SK-N-SH treated with all-trans-retinoic acid at 6 μM for 48 hours (cell line): ENCODE results near the gene ALK.

Experiments used
- ATAC-seq: fragments of 200-7000 bp; cut with Tn5 transposase; 3 replicates; pipeline ENCODE4 v1.9.1; 2020; ENCODE audit warnings: mild to moderate bottlenecking, moderate library complexity
- ARNTL ChIP-seq: fragments of 450-650 bp; formaldehyde crosslinking; IDR thresholded peaks from 2 replicates; pipeline ENCODE4 v1.5.0; 2020; ENCODE audit warnings: low read depth, mild to moderate bottlenecking, moderate library complexity, borderline replicate concordance
- BACH2 ChIP-seq: fragments of 250-450 bp; sonication (Bioruptor Pico); IDR thresholded peaks from 2 replicates; pipeline ENCODE4 v1.9.0; 2021; ENCODE audit warnings: mild to moderate bottlenecking, borderline replicate concordance
- CSDC2 ChIP-seq: fragments of 250-450 bp; sonication (Bioruptor Pico); IDR thresholded peaks from 2 replicates; pipeline ENCODE4 v1.5.0; 2020; ENCODE audit warnings: mild to moderate bottlenecking, moderate library complexity
- CSRNP3 ChIP-seq: fragments of 250-450 bp; sonication (Bioruptor Pico); IDR thresholded peaks from 2 replicates; pipeline ENCODE4 v1.5.1; 2021; ENCODE audit warnings: mild to moderate bottlenecking, moderate library complexity
- ESRRG ChIP-seq: fragments of 250-450 bp; sonication (Bioruptor Pico); IDR thresholded peaks from 2 replicates; pipeline ENCODE4 v1.6.1; 2021; ENCODE audit warnings: mild to moderate bottlenecking
- GLIS3 ChIP-seq: fragments of 250-450 bp; sonication (Bioruptor Pico); IDR thresholded peaks from 2 replicates; pipeline ENCODE4 v1.5.0; 2020; ENCODE audit warnings: mild to moderate bottlenecking, moderate library complexity
- ISL1 ChIP-seq: fragments of 250-450 bp; sonication (Bioruptor Pico); IDR thresholded peaks from 2 replicates; pipeline ENCODE4 v2.1.2; 2022; ENCODE audit warnings: mild to moderate bottlenecking, moderate library complexity
- OSR1 ChIP-seq: fragments of 250-450 bp; sonication (Bioruptor Pico); IDR thresholded peaks from 2 replicates; pipeline ENCODE4 v1.8.0; 2022; ENCODE audit warnings: moderate library complexity, mild to moderate bottlenecking, inconsistent platforms
- PATZ1 ChIP-seq: fragments of 250-450 bp; sonication (Bioruptor Pico); IDR thresholded peaks from 2 replicates; pipeline ENCODE4 v1.8.0; 2020; ENCODE audit warnings: mild to moderate bottlenecking, moderate library complexity, borderline replicate concordance
- POU6F1 ChIP-seq: fragments of 250-450 bp; sonication (Bioruptor Pico); IDR thresholded peaks from 2 replicates; pipeline ENCODE4 v1.8.0; 2021; ENCODE audit warnings: low read depth, mild to moderate bottlenecking, moderate library complexity, borderline replicate concordance
- PPARA ChIP-seq: fragments of 250-450 bp; sonication (Bioruptor Pico); IDR thresholded peaks from 2 replicates; pipeline ENCODE4 v1.5.0; 2020; ENCODE audit warnings: mild to moderate bottlenecking, borderline replicate concordance
- RARB ChIP-seq: fragments of 250-450 bp; sonication (Bioruptor Pico); IDR thresholded peaks from 2 replicates; pipeline ENCODE4 v1.8.0; 2021; ENCODE audit warnings: mild to moderate bottlenecking, moderate library complexity
- SNAI2 ChIP-seq: fragments of 250-450 bp; sonication (Bioruptor Pico); IDR thresholded peaks from 2 replicates; pipeline ENCODE4 v1.5.0; 2020; ENCODE audit warnings: mild to moderate bottlenecking, moderate library complexity
- TCF4 ChIP-seq: fragments of 250-450 bp; sonication (Bioruptor Pico); IDR thresholded peaks from 2 replicates; pipeline ENCODE4 v1.8.0; 2021; ENCODE audit warnings: mild to moderate bottlenecking, moderate library complexity, borderline replicate concordance
- TOX ChIP-seq: fragments of 250-450 bp; sonication (Bioruptor Pico); IDR thresholded peaks from 2 replicates; pipeline ENCODE4 v1.8.0; 2021; ENCODE audit warnings: mild to moderate bottlenecking, moderate library complexity, borderline replicate concordance
- ZC3H10 ChIP-seq: fragments of 250-450 bp; sonication (Bioruptor Pico); IDR thresholded peaks from 2 replicates; pipeline ENCODE4 v1.5.1; 2021; ENCODE audit warnings: mild to moderate bottlenecking, moderate library complexity
- ZFP3 ChIP-seq: fragments of 250-450 bp; sonication (Bioruptor Pico); IDR thresholded peaks from 2 replicates; pipeline ENCODE4 v1.5.0; 2020; ENCODE audit warnings: mild to moderate bottlenecking, moderate library complexity
- ZNF565 ChIP-seq: fragments of 450-650 bp; formaldehyde crosslinking; conservative IDR thresholded peaks from 2 replicates; pipeline ENCODE4 v1.5.0; 2020; ENCODE audit warnings: low read depth, mild to moderate bottlenecking, moderate library complexity
- ZNF70 ChIP-seq: fragments of 450-650 bp; formaldehyde crosslinking; IDR thresholded peaks from 2 replicates; pipeline ENCODE4 v1.5.0; 2020; ENCODE audit warnings: mild to moderate bottlenecking, moderate library complexity
- ZNF8 ChIP-seq: fragments of 450-650 bp; formaldehyde crosslinking; IDR thresholded peaks from 2 replicates; pipeline ENCODE4 v1.5.0; 2020; ENCODE audit warnings: mild to moderate bottlenecking, moderate library complexity
- TF ChIP-seq, protein P1 (sequence below): fragments of 250-450 bp; sonication (Bioruptor Pico); IDR thresholded peaks from 2 replicates; pipeline ENCODE4 v1.5.1; 2020; ENCODE audit warnings: low read depth, mild to moderate bottlenecking, moderate library complexity
- TF ChIP-seq, protein P2 (sequence below): fragments of 250-450 bp; sonication (Bioruptor Pico); IDR thresholded peaks from 2 replicates; pipeline ENCODE4 v1.5.0; 2020; ENCODE audit warnings: mild to moderate bottlenecking, moderate library complexity

ALK gene

GRCh38 chr2:29786361-29786760 is 135.0 kb downstream of the ALK start (continued):
- no peak for TF ChIP-seq CSRNP3 (CRISPR knock-in tag)
- TF ChIP-seq ARNTL (CRISPR knock-in tag): no peak
- TF ChIP-seq, all 23 proteins: peak for 0

DNA sequence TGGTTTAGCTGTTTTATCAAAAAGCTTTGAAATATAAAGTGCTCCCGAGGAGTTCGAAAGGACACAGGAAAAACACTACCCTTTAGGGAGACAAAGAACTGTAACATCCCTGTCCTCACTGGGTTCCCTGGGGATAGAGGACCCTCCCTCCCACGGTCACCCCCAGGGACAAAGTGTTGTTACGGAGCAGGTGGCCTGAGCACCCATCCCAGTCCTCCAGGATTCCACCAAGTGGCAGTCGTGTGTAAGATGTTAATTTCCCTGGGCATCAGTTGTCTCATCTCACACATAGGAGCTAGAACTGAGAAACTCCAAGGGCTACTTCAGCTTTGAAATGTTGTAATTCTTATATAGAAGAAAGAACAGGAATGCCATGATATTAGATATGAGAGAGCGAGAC is 137.7 kb downstream of the ALK start:
- no peak for ATAC-seq
- TF ChIP-seq, protein P1, sequence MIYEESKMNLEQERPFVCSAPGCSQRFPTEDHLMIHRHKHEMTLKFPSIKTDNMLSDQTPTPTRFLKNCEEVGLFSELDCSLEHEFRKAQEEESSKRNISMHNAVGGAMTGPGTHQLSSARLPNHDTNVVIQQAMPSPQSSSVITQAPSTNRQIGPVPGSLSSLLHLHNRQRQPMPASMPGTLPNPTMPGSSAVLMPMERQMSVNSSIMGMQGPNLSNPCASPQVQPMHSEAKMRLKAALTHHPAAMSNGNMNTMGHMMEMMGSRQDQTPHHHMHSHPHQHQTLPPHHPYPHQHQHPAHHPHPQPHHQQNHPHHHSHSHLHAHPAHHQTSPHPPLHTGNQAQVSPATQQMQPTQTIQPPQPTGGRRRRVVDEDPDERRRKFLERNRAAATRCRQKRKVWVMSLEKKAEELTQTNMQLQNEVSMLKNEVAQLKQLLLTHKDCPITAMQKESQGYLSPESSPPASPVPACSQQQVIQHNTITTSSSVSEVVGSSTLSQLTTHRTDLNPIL: no peak
- TF ChIP-seq TOX: no peak
- TF ChIP-seq ZC3H10: no peak
- no peak for TF ChIP-seq BACH2 (CRISPR knock-in tag)
- no peak for TF ChIP-seq ZNF8 (CRISPR knock-in tag)
- TF ChIP-seq SNAI2 (CRISPR knock-in tag): no peak
- TF ChIP-seq CSRNP3 (CRISPR knock-in tag): no peak
- TF ChIP-seq ARNTL (CRISPR knock-in tag): no peak
- TF ChIP-seq TCF4 (CRISPR knock-in tag): no peak
- no peak for TF ChIP-seq RARB (CRISPR knock-in tag)
- no peak for TF ChIP-seq OSR1
- no peak for TF ChIP-seq POU6F1 (CRISPR knock-in tag)
- no peak for TF ChIP-seq GLIS3 (CRISPR knock-in tag)
- TF ChIP-seq PPARA (CRISPR knock-in tag): no peak
- no peak for TF ChIP-seq CSDC2 (CRISPR knock-in tag)
- no peak for TF ChIP-seq ESRRG (CRISPR knock-in tag)
- no peak for TF ChIP-seq ISL1 (CRISPR knock-in tag)
- no peak for TF ChIP-seq PATZ1

DNA sequence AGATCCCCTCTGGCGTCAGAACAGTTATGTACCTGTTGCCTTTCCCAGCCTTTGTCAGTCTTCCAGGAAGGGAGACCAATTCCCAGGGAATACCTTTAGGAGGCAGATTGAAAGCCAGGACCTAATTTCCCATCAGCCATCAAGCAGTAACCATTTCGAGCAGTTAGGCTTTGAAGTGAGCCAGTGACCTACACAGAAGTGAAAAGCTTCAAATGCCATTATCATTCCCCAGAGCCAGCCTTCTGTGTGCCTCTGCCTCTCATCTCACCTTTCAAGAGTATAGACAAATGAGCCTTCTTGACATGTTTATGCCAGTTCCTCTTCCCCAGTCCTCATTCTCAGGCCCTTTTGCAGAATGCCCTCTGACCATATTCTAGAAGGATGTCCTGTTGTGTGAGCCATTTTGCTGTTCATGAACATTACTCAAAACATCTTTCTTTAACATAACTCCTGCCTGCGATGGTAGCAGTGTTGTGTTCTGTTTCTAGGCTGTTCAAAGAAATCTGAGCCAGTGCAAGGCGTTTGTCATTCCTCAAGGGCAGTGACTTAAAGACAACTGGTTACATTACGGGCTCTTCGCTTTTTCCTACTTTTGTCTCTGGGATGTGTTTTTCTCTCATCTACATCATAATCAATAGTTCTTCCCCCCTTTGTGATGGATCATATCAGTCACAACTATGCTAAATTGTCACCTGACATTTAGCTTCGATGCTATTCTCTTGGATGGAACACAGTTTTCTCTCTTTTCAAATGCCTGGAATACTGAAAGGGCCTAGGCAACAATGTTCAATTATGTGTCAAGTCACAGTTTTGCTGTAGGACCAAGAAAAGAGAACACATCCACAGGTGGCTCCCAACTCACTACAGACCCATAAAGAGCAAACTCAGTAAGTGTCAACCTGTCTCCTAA is 138.6 kb downstream of the ALK start:
- no peak for ATAC-seq
- no peak for TF ChIP-seq GLIS3 (CRISPR knock-in tag)
- no peak for TF ChIP-seq CSRNP3 (CRISPR knock-in tag)
- no peak for TF ChIP-seq PPARA (CRISPR knock-in tag)
- TF ChIP-seq POU6F1 (CRISPR knock-in tag): no peak
- no peak for TF ChIP-seq TCF4 (CRISPR knock-in tag)
- TF ChIP-seq RARB (CRISPR knock-in tag): no peak
- no peak for TF ChIP-seq TOX
- TF ChIP-seq ESRRG (CRISPR knock-in tag): no peak
- TF ChIP-seq CSDC2 (CRISPR knock-in tag): no peak
- TF ChIP-seq ARNTL (CRISPR knock-in tag): no peak
- TF ChIP-seq BACH2 (CRISPR knock-in tag): no peak
- no peak for TF ChIP-seq ZNF565
- TF ChIP-seq SNAI2 (CRISPR knock-in tag): no peak
- TF ChIP-seq, protein P2, sequence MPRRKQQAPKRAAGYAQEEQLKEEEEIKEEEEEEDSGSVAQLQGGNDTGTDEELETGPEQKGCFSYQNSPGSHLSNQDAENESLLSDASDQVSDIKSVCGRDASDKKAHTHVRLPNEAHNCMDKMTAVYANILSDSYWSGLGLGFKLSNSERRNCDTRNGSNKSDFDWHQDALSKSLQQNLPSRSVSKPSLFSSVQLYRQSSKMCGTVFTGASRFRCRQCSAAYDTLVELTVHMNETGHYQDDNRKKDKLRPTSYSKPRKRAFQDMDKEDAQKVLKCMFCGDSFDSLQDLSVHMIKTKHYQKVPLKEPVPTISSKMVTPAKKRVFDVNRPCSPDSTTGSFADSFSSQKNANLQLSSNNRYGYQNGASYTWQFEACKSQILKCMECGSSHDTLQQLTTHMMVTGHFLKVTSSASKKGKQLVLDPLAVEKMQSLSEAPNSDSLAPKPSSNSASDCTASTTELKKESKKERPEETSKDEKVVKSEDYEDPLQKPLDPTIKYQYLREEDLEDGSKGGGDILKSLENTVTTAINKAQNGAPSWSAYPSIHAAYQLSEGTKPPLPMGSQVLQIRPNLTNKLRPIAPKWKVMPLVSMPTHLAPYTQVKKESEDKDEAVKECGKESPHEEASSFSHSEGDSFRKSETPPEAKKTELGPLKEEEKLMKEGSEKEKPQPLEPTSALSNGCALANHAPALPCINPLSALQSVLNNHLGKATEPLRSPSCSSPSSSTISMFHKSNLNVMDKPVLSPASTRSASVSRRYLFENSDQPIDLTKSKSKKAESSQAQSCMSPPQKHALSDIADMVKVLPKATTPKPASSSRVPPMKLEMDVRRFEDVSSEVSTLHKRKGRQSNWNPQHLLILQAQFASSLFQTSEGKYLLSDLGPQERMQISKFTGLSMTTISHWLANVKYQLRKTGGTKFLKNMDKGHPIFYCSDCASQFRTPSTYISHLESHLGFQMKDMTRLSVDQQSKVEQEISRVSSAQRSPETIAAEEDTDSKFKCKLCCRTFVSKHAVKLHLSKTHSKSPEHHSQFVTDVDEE (CRISPR knock-in tag): no peak
- TF ChIP-seq ZNF70 (CRISPR knock-in tag): no peak
- TF ChIP-seq ZFP3: no peak
